Body of pancreas (tissue), 4 donors: Measurements from ENCODE around the gene ETV5.

Experiments used
- CTCF ChIP-seq, 7 experiments: fragments of 450-650 bp in 4 of 7; fragments of 200-600 bp in 3 of 7; sonication (generic) in 3 of 7; IDR thresholded peaks; one replicate each; pipeline ENCODE4 v1.5.1; 2016 to 2019; ENCODE audit warnings: antibody characterized with exemption in 7 of 7
- POLR2A ChIP-seq, 3 donors: fragments of 450-650 bp; IDR thresholded peaks; one replicate each; pipeline ENCODE4 v1.6.1; 2016; ENCODE audit warnings: antibody characterized with exemption in 3 of 3, mild to moderate bottlenecking in 2 of 3

- TF ChIP-seq CTCF (IDR thresholded peaks at IDR 0.05), result no peak
- TF ChIP-seq POLR2A (IDR thresholded peaks at IDR 0.05), result no peak
Observed at GRCh38 chr3:186059192-186059591, 49.7 kb downstream of the ETV5 start.
